DOHH2 (cell line): ENCODE measurements around the gene VIT.

Experiments used
- CTCF ChIP-seq: fragments of 200-600 bp; sonication (generic); IDR thresholded peaks from one replicate; pipeline ENCODE4 v1.5.1; 2014; ENCODE audit warnings: antibody characterized with exemption, mild to moderate bottlenecking, low read depth, low read length; ENCODE audit not compliant: poor library complexity, severe bottlenecking
- EZH2phosphoT487 ChIP-seq: fragments of 200-600 bp; sonication (generic); IDR thresholded peaks from 2 replicates; pipeline ENCODE4 v1.6.1; 2017; ENCODE audit warnings: borderline replicate concordance, mild to moderate bottlenecking, antibody characterized with exemption, low read length, moderate library complexity, mixed read lengths

GRCh38 chr2:36741188-36741837, 44.8 kb downstream of the VIT start:
- TF ChIP-seq CTCF (no peak), EZH2phosphoT487 (no peak)
